GM18907 (cell line): ENCODE measurements around the gene SYNGAP1.
"Not testable (repeated sequence)": the region's sequence is repeated elsewhere in the genome, so short reads cannot be mapped to it uniquely, and the experiment has no call there.

Experiments
- ATAC-seq: cut with Tn5 transposase; IDR thresholded peaks from one replicate; pipeline ENCODE4 v1.9.1; 2021; ENCODE audit warnings: mild to moderate bottlenecking, moderate library complexity; ENCODE audit not compliant: unreplicated experiment

Gene SYNGAP1

GRCh38 chr6:33419580-33420490, at the start of gene SYNGAP1:
TSS of gene SYNGAP1 (plus strand) at chr6:33420065. CDS start at chr6:33420265, 200 bp downstream.
- ATAC-seq: no peak

DNA sequence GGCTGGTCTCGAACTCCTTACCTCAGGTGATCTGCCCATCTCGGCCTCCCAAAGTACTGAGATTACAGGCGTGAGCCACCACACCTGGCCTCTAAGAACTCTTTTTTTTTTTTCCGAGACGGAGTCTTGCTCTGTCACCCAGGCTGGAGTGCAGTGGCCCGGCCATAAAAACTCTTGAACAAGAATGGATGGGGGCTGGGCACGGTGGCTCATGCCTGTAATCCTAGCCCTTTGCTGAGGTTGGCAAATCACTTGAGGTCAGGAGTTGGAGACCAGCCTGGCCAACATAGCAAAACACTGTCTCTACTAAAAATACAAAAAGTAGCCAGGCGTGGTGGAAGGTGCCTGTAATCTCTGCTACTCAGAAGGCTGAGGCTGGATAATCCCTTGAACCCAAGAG, 48.0 kb upstream of the SYNGAP1 start:
- not testable (repeated sequence) for ATAC-seq

DNA sequence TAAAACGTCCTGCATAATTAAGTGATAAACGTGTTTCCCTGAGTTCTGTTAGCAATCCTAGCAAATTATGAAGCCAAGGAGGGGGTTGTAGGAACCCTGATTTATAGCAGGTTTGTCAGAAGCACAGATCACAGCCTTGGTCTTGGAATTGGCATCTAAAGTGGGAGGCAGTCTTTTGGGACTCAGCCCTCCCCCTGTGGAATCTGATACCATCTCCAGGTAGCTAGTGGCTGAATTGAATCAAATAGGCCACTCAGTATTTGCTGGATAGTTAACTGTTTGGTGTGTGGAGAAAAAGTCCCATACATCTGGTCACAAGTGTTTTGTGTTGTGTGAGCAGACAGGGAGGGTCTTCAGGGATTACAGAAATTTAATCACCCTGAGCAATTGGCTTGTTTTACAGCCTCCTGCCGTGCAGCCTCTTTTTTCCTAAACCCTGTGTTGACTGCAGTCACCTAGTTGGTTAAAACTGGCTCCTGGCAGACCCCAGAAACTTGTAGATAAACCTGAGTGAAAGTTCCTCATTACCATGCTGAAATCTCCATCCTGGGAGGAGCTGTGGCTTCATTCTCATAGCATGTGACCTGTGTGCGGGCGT, 47.2 kb upstream of the SYNGAP1 start:
- ATAC-seq: no peak

GRCh38 chr6:33373960-33374910, 45.6 kb upstream of the SYNGAP1 start:
- no peak for ATAC-seq

GRCh38 chr6:33375143-33375671, 44.7 kb upstream of the SYNGAP1 start:
- ATAC-seq: no peak

DNA sequence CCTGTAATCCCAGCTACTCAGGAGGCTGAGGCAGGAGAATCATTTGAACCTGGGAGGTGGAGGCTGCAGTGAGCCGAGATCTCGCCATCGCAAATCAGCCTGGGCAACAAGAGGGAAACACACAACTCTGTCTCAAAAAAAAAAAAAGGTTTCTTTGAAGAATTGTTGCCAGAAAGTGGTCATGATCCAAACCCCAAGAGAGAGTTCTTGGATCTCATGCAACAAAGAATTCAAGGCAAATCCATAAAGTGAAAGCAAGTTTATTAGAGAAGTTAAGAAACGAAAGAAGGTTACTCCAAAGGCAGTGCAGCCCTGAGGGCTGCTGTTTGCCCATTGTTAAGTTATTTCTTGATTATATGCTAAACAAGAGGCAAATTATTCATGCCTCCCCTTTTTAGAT, 42.7 kb upstream of the SYNGAP1 start:
- ATAC-seq: no peak

- ATAC-seq: not testable (repeated sequence)
These were observed 40.7 kb upstream of the SYNGAP1 start for GRCh38 chr6:33379184-33379583.

DNA sequence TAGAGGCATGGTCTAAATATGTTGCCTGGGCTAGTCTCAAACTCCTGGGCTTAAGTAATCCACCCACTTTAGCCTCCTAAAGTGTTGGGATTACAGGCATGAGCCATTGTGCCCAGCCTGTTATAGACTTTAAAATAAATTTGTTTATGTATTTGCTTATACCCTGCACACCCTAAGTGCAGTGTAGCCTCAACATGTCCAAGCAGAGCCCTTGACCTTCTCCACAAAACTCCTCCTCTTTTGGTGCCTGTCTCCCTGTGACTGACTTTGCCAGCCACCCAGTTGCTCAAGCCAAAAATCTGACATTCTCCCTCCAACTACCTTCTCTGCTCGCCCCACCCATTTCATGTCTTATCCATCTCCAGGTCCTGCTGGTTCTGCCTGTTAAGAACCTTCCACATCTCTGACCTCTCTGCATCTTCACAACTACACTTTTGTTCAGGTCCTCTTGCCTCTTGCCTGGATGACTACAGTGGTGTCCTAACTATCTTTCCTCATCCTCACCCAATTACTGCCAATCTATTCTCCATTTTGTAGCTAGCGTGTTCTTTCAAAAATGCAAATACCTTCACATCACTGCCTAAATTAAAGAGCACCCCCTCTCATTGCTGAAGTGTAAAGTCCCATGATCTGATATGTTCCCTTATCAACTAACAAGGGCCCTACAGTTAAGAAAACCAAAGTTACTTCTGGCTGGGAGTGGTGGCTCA, 39.4 kb upstream of the SYNGAP1 start:
- ATAC-seq: no peak

DNA sequence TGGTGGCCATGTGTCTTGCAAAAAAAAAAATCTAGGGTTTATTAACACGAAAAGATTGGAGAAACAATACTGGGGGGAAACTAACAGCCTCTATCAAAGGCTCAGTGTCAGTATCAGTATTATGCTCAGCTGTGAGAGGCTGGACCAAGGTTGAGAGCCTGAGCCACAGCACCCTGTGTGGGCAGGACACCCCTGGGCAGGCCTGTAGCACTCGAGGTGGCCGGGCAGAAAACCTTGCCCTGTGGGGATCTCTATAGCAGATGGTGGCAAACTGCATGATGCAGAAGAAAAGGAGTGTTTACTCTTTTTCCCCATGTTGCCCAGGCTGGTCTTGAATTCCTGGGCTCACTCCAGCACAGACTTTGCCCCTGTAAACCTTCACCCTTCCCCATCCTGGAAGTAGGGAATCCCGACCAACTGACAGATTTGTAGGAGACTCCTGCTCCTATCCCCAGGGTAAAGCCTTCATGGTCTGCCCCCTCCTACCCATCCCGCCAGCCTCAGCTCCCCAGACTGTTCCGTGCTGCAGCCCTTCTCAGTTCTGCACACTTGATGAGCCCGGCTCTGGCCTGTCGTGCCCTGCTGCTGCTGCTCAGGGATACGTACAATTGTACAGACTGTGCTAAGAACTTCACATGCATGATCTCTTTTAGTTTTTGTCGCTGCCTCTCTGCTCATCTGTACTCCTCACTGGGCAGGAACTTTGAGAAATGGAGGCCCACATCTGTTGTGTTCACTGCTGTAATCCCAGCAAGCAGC, 36.3 kb upstream of the SYNGAP1 start:
- ATAC-seq: no peak

DNA sequence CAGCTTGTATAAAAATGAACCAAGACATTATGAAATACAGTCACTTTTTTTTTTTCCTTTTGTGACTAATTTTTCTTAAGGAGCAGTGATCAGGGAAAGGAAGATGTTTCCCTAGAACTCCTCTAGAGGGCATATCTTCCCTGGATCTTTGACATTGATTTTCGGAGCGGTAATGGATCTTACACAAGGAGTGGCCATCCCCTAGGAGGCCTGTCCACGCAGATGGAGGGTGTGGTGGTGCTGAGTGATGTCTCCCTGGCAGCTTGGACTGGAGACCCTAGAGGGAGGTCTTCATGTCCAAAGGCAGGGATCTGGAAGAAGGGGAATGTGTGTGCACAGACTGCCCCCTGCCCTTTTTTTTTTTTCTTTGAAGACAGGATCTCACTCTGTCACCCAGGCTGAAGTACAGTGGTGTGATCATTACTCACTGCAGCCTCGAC, 35.3 kb upstream of the SYNGAP1 start:
- no peak for ATAC-seq

GRCh38 chr6:33390173-33390572, 29.7 kb upstream of the SYNGAP1 start:
- ATAC-seq: no peak

DNA sequence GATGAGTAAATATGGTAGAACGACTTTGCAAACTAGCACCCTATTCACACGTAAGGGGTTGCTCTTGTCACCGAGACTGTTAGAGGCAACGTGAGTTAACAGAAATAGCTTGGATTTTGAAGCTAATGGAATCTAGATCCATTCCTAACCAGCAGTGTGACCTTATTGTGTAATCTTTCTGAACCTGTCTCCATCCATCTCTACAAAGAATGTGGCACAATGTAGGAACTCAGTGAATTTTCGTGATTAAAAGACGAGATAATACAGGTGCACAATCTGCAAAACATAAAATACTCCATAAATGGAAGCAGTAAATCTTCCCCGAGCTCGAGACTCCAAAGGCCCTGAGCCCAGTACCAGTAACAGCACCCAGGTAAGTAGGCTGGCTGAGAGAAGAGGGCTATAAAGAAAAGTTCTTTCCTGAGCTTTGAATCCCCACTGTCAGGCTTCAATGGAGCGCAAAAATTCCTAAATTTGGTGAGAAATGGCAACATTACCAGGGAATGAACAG, 29.0 kb upstream of the SYNGAP1 start:
- no peak for ATAC-seq

- peak; percentile 88 for ATAC-seq
These were observed 28.5 kb upstream of the SYNGAP1 start, which contains the start of gene KIFC1 for GRCh38 chr6:33391278-33391921. TSS of gene KIFC1 (plus strand) at chr6:33391823. CDS start at chr6:33391986, 163 bp downstream.

GRCh38 chr6:33391922-33392594, 27.8 kb upstream of the SYNGAP1 start:
- peak; percentile 25 for ATAC-seq

GRCh38 chr6:33392595-33392948, 27.3 kb upstream of the SYNGAP1 start:
- ATAC-seq: no peak

DNA sequence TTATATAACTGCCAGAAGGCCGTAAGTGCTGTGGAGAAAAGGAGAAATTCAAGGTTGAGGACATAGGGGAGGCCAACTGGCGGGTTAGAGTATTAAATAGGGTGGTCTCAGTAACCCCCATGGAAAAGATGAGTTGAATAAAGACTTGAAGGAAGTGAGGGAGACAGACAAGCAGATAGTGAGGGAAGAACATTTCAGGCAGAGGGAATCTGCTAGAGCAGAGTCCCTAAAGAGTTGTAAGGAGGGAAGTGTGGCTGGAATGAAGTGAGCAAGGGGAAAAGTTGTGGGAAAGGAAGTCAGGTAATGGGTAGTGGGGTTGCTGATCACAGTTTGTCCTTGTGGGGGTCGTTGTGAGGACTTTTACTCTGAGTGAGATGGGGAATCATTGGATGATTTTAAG, 26.9 kb upstream of the SYNGAP1 start:
- no peak for ATAC-seq

- no peak for ATAC-seq
These were observed 22.3 kb upstream of the SYNGAP1 start for GRCh38 chr6:33397541-33397940.

DNA sequence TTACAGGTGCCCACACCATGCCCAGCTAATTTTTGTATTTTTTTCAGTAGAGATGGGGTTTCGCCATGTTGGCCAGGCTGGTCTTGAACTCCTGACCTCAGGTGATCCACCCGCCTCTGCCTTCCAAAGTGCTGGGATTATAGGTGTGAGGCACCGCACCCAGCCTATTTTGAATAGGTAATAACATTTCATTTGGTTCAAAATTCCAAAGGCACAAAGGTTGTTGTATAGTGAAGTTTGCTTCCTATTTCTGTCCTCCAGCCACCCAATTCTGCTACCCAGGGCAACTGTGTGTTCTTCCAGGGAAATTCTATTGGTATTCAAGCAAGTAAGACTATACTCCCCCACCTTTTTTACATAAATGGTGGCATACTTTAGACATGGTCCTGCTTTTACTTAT, 21.3 kb upstream of the SYNGAP1 start:
- not testable (repeated sequence) for ATAC-seq
